HG03460 (cell line): Measurements from ENCODE around the gene GRIK3.
"Not testable (repeated sequence)": the region's sequence is repeated elsewhere in the genome, so short reads cannot be mapped to it uniquely, and the experiment has no call there.

Experiments
- ATAC-seq: cut with Tn5 transposase; IDR thresholded peaks from one replicate; pipeline ENCODE4 v1.9.1; 2021; ENCODE audit not compliant: unreplicated experiment

The GRIK3 gene

DNA sequence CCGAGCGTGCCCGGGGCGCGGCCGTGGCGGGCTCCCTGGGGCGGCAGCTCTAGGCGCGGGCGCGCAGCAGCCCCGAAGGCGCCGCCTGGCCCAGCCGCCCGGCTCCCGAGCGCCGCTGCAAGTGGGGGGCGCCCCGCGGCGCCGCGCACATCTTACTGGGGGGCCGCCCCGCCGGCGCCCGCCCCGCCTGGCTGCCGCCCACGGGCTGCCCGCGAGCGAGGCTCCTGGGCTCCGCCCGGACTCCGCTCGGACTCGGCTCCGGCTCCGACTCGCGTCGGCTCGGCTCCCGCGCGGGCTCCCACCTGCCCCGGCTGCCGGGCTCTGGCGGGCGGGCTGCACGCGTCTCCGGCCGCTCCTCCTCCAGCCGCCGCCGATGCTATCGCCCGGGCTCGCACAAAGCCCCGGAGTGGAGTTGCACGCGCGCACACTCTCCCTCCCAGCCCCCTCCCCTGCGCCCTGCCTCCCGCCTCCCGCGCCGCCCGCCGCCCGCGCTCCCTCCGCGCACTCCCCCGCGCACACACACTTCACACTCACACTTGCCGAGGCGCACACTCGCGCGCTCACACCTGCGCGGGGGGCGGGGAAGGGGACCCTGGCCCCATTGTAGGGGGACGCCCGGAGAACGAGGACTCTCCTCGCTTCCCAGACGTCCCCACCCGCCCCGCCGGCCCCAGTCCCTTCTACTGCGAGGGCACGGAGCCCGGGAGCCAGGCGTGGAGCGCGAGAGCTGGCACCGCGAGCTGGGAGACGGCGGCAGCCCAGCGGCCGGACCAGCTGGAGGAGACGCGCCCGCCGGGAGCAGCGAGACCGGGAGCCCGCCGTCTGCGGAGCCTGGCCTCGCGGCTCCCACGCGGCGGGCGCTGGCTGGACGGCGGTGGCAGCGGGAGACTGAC, at the start of gene GRIK3:
Gene GRIK3 (minus strand): TSS at position 395 of the 893 bp plus-strand sequence. CDS start 407 bp downstream, outside the sequence.
- no peak for ATAC-seq

DNA sequence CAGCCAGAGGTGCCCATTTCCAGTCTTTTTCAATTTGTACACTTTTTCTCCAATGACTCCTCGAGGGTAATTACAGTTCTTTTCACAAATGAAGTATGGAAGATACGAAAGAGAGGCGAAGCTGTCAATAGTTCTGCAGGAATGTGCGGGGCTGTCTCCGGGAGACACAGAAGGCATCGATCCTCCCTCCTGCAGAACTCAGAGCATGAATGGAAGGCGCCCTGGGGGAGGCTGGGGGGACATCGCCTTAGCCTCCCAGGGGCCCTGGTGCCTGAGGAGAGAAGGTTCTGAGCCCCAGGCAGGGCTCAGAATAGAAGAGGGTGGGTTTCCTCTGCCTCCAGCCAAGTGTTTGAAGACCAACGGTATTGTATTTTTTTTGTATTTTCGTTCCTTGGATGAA, 49.7 kb upstream of the GRIK3 start:
- ATAC-seq, result no peak

DNA sequence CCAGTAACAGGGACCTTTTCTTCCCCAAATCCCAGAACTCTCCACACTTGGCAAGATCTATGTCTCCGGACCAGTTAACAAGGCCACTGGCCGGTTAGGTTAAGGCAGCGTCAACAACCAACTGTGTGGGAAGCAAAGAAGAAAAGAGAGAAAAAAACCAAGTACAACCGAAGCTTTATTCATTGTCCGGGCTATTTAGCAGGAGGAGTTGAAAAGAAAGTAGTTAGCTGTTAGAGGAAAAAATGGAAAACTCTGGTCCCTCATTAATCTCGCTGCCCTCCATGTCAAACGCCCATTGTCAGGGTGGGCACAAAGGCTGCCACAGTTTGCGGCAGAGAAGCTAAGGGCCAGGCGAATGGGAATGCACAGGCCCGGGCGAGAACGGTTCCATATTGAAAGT, 49.3 kb upstream of the GRIK3 start:
- ATAC-seq, result no peak

DNA sequence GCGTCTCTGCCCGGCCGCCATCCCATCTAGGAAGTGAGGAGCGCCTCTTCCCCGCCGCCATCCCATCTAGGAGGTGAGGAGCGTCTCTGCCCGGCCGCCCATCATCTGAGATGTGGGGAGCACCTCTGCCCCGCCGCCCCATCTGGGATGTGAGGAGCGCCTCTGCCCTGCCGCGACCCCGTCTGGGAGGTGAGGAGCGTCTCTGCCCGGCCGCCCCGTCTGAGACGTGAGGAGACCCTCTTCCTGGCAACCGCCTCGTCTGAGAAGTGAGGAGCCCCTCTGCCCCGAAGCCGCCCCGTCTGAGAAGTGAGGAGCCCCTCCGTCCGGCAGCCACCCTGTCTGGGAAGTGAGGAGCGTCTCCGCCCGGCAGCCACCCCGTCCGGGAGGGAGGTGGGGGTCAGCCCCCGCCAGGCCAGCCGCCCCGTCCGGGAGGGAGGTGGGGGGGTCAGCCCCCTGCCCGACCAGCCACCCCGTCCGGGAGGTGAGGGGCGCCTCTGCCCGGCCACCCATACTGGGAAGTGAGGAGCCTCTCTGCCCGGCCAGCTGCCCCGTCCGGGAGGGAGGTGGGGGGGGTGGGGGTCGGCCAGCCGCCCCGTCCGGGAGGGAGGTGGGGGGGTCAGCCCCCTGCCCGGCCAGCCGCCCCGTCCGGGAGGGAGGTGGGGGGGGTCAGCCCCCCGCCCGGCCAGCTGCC, 46.1 kb upstream of the GRIK3 start:
- ATAC-seq, result not testable (repeated sequence)

DNA sequence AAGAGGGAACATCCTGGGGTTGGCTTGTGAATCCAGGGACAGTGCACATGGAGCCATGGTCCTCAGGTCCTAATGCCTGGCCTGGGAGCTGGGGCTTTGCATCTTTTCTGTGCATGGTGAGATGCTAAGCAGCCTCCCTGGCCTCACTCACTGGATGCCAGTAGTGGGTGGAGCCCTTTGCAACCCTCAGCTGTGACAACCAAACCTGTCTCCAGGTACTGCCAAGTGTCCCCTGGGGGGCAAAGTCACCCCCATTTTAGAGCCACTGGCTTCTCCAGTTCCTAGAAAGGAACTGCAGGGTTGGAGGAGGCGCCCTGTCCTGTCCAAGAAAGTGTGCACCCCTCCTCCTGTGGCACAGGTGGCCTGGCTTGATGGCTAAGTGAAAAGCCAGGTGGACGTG, 44.6 kb upstream of the GRIK3 start:
- ATAC-seq, result no peak

DNA sequence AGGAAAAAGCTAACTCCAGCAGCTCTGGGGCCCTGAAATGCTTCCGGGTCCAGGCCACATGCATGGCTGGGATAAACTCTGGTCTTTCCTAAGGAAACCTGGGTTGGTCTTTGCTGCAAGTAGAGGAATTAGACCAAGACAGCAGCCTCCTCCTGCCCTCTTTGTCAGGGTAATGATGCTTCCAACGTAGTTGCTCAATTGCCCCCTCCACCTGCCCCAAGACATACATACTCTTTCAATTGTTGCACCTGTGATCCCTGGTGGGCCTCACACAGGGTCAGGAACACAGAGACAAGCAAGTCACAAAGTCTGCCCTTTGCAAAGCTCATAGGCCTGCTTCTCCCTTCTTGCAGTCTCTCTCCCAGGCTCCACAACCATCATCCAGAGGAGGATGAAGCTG, 41.9 kb upstream of the GRIK3 start:
- no peak for ATAC-seq

DNA sequence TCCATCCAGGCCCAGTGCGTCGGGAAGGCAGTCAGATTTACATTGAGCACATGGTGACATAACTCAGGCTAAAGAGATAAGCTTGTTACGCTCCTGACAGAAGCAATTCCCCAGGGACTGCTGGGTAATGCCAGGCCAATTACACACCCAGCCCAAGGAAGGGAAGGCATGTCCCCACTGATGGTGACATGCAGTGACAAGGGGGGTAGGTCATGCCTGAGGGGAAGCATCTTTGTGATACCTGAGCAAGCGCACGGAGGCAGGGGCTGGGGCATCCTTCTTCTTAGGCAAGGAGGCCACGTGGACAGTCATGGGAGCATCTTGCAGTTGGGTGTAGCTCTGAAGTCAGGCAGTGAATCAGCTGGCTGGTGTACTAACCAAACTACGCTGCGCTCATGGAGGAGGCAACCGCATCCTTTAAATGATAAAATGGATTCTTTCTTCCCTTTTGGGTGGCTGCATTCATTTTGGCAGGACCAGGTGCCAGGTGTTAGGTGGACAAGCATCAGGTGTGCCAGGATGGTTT, 39.6 kb upstream of the GRIK3 start:
- ATAC-seq, result no peak

DNA sequence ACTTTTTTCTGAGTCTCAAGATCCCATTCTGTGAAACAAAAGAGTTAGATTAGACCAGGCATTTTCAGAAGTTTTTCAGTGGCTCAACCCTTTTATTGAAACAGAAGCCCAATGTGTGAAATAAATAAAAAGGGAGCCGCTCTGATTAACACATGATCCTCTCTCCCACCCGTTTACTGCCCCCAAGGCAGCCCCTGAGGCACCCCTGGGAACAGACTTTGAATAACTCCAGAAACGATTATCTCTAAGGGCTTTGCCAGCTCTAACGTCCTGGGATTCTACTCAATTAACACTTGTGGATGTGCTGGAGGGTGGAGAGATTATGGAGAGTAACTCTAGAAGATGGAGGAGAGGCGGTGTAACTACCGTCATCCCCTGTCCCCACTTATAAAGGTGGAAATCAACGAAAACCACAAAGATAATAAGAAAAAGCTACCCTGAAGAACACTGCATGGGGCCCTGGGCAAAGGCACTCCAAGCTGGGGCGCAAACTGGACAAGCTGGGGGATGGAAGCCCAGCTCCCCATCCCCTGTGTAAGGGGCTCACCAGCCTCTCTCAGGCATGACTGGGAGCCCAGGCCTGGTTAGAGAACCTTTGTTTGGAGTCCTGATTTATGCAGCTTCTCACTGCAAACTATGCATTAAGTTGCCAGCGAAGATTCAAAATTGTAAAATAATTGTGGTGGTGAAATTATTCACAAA, 39.0 kb upstream of the GRIK3 start:
- ATAC-seq, result no peak

DNA sequence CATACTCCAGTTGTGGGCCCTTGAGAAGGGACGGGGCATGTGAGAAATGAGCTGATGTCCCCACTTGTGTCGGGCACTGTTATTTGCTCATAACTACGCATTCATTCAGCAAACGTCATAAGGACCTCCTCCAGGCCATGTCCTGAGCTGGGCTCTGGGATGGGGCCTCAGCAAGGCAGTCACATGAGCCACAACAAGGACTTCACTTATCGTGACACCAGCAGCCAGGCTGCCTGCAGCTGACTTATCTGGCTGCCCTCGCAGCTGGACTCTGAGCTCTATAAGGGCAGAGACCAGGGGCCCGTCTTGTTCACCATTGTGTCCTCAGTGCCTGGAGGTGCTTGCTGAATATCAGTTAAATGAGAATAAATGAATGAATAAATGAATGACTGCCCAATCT, 37.5 kb upstream of the GRIK3 start:
- no peak for ATAC-seq

DNA sequence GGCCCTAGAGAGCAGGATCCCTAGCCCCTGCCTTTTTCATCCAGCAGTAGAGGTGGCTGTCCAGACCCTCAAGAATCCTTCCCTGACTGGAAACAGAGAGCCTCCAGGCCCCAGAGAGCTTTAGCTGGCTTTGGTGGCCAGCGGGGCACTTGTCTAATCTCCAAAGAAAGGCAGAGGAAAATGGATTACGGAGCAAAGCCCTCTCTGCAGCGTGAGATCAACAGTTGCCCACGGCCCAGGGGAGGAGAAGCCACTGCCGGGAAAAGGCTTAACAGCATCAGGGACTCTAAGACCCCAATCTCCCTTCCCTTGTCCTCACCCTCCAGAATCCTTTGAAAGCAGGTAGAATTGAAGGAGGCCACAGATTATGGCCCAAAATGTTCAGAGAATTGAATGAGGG, 35.8 kb upstream of the GRIK3 start:
- no peak for ATAC-seq

DNA sequence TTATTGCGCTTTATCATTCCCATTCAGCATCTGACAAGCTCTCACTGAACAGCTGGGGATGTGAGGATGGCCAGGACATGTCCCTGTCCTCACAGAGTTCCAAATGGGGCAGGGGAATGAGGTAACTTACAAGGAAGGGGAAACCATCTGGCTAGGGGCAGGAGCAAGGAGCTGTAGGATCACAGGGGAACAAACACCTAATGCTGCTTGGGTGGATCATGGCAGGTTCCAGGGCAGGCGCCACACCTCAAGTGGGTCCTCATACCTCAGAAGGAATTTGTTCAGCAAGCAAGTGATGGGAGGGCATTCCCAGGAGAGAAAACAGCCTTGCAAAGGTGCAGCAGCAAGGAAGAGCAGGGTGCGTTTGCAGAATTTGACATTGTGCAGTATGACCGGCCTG, 35.1 kb upstream of the GRIK3 start:
- ATAC-seq, result no peak

DNA sequence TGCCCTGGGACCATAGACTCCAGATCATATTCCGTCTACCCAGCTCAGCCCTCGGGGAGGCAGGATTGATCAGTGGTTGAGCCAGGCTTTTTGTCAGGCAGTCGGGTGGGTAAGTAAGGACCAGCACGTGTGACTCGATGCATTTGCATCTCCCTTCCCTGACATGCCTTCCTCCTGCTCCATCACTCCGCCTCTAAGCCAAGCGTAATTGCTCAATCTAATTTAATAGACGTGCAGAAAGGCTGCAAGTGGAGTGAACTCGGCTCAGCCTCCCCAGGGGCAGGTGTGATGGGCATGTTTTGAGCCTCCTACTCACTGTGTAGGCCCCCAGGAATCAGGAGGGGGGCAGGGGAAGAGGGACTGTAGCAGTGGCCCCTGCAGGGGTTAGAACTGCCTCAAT, 34.6 kb upstream of the GRIK3 start:
- ATAC-seq, result no peak

DNA sequence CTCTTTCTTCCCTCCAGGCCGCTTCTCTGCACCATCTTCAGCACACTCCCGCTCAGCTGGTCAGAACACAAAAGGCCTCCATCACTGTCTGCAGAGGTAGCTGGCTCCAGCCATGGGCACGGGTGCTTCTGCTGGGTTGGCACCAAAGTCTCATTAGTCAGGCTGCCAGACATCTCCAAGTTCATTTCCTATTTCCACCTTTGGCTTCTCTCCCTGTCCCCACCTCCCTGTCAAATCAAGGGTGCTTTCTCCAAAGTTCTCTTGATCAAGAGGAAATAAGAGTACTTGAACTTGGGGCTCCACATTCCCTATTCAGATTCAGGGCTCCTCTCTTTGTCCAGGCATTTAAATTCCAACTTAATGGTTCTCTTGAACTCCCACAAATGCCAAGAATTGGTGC, 33.9 kb upstream of the GRIK3 start:
- no peak for ATAC-seq

DNA sequence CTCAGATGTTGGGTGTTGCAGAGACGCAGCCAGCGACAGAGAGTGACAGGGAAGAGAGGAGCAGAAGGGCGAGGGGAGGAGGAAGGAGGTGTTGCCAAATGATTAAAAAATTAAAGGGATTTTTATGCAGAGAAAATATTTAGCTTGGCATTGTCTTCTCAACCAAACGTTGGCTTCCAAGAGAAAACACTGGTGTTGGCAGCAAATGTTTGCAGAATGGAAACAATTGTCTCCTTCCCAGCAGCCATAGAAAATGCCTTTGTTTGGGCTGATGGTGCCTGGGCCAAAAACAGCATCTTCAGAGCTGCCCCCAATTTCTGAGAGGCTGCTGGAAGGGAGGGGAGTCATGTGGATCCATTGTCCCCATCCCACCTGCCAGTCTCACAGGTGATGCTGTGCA, 29.7 kb upstream of the GRIK3 start:
- no peak for ATAC-seq

DNA sequence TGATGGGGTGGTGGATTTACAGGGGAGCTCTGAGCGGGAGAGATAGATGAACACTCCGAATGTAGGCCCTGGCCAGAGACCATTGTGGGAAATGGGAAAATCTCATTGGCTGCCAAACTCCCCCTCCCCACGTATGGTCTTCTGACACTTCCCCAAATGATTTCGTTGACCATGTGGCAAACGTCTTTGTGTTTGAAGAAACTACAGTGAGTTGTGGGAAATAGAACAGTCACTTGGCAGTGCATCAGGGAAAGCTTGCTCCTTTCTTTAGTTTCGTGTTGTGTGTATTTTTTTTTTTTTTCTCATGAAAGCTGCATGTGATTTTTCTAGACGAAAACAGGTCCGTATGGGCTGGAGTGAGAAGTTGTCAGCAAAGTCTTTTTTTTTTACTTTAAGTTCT, 25.0 kb upstream of the GRIK3 start:
- ATAC-seq, result no peak

DNA sequence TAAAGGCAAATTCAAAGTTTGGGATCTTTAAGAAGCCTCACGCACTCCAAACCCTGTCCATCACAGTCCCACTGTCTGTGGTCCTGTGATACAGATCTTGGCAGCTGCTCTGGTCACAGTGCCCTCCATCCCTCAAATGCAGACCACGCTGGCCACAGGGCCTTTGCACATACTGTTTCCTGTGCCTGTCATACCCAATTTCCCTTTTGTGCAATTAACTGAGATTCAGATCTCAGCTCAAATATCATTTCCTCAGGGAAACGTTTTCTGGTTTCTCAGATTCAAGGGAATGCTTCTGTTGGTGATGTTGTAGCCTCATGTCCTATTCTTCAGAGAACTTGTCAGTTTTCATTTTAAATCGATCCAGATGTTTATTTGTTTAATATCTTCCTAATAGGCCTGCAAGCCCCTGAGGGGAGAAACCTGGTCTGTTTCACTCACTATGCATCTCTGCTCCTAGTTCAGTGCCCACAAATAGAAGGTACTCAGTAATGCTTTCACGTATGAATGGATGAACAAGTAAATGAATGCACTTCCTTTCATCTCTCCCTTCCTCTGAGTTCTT, 24.2 kb upstream of the GRIK3 start:
- no peak for ATAC-seq

DNA sequence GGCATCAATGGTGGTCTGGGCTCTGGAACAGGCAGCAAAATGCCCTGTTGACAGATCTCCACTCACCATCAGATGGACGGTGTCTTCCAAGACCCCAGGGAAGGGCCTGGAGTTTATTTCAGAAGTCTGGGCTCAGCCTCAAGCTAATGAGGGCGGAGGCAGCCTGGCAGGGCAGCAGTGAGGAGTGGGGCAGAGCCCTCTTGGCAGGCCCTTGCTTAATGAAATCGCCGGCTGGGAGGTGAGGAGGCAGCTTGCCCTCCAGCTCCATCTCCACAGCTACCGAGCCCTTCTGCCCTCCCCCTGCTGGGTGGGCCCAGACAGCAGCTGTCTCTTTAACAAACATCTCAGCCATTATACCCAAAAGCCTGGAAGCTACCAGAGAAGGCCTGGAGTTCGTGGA, 22.0 kb upstream of the GRIK3 start:
- no peak for ATAC-seq

DNA sequence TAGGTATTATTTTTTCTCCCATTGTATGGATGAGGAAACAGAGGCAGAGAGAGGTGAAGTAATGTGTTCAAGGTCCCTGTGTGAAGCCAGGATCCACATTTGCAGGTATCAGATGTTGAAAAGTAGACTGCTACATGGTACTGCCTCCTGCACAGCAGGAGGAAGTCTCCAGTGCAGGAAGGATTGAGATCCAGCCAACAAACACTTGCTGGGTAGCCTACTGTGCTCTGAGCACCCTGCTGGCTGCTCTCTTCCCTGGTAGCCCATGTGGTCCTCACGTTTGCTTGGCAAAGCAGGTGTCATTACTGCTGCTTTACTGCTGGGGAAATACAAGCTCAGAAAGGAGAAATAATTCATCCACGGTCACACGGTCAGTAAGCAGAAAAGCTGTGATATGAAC, 21.3 kb upstream of the GRIK3 start:
- ATAC-seq, result no peak

DNA sequence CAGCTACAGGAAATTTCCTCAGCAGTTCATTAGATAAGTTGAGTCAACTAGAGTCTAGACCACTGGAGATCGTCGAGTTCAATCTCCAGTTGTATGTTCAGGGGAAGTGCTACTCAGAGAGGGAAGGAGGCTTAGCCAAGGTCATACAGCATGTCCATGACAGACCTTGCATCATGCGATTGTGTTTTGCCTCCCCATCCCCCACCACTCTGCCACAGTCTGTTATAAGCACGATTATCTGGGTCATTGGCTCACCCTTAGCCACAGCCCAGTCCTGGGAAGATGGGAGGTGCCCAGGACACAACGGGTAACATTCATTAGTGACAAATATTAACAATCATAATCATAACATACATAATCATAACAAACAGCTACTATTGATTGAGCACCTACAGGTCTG, 18.9 kb upstream of the GRIK3 start:
- no peak for ATAC-seq

DNA sequence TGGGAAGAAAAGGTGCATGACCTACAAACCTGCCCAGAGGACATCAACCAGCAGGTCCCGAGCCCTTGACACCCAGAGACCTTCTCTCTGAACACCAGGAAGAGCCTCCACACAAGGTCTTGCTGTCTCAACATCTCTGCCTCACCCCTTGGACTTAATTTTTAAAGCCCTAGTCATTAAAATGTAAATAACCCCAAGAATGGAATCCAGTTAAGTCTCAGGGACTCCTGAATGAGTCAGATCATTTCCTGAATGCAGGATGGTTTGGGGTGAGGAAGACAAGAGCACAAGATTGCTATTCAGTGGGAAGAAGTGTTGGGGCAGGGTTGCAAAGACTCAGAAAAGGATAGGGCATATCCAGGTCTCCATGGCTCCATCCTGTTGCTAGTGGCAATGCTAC, 17.8 kb upstream of the GRIK3 start:
- no peak for ATAC-seq

DNA sequence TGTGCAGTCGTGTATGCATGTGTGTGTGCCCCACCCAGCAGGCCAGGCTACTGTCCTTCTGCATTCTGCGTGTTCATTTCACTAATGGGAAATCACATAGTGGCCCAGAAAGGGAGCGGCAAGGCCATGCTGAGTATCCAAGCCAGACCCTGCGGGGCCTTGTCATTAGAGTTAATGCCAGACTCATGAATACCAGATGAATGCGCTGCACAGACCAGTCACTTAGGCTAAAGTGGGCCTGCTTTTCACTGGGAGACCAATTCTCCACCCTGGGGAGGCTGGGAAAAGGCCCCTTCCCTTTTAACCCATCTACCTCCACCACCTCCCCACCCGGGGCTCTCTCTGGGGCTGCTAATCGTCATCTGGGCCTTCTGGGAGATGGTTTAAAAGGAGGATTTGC, 17.0 kb upstream of the GRIK3 start:
- ATAC-seq, result no peak
